GM12891 (cell line): ENCODE results near the gene PCBP2.
"Not testable (repeated sequence)": the region's sequence is repeated elsewhere in the genome, so short reads cannot be mapped to it uniquely, and the experiment has no call there.

Source experiments
- DNase-seq: peaks from one replicate; pipeline ENCODE4 v3.0.0; 2011; ENCODE audit warnings: low spot score; ENCODE audit not compliant: insufficient read length
- FAIRE-seq: peaks from 2 replicates; lab custom pipeline; 2011; peaks lifted over from hg19 to GRCh38; lab: Jason Lieb, UNC
- PAX5 ChIP-seq: IDR thresholded peaks from 2 replicates; pipeline ENCODE4 v1.6.1; 2011; ENCODE audit warnings: low read length, moderate library complexity, mild to moderate bottlenecking; ENCODE audit not compliant: insufficient read depth, severe bottlenecking
- POLR2A ChIP-seq: IDR thresholded peaks from 2 replicates; pipeline ENCODE4 v1.6.1; 2011; ENCODE audit warnings: low read depth, low read length, control low read depth
- POLR2AphosphoS5 ChIP-seq: IDR thresholded peaks from 2 replicates; pipeline ENCODE4 v1.6.1; 2011; ENCODE audit warnings: low read depth, low read length, control low read depth
- POU2F2 ChIP-seq: IDR thresholded peaks from 2 replicates; pipeline ENCODE4 v1.6.1; 2011; ENCODE audit warnings: low read depth, mild to moderate bottlenecking, control low read depth, low read length, moderate library complexity
- SPI1 ChIP-seq: IDR thresholded peaks from 2 replicates; pipeline ENCODE4 v1.6.1; 2011; ENCODE audit warnings: low read depth, low read length, control low read depth
- TAF1 ChIP-seq: IDR thresholded peaks from 2 replicates; pipeline ENCODE4 v1.6.1; 2011; ENCODE audit warnings: low read depth, low read length, control low read depth

The PCBP2 gene

DNA sequence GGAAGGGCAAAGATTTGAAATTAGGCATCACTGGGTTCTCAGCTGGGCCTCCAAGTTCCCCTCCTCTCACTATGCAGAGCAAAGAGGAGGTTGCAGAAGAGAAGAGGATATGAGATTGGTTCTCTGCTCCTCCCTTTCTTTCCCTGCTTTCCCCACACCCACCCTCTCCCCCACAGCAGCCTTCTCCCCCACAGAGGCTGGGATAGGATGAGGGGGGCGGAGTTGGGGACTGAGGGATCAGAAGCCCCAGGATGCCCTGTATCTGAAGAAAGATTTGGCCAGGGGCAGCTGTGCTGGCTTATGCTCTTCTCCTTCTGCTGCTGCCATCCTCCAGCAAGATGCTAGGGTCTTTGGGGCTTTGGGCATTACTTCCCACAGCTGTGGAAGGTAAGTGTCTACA is 28.3 kb upstream of the PCBP2 start, which contains the start of gene AMHR2:
Gene AMHR2 (plus strand): TSS at position 259 of the 400 bp plus-strand sequence. CDS start 80 bp downstream, at position 339.
- DNase-seq (no peak), FAIRE-seq (no peak)

GRCh38 chr12:53424626-53425514 is 27.0 kb upstream of the PCBP2 start:
- no peak for TF ChIP-seq POU2F2
- TF ChIP-seq PAX5 = no peak
- no peak for TF ChIP-seq POLR2AphosphoS5
- TF ChIP-seq SPI1 = no peak
- TF ChIP-seq POLR2A = no peak
- TF ChIP-seq TAF1 = no peak
- FAIRE-seq (no peak), DNase-seq (no peak)

More for the DNA sequence above, 28.3 kb upstream of the PCBP2 start, which contains the start of gene AMHR2:
- TF ChIP-seq SPI1 (no peak), POLR2A (no peak), PAX5 (no peak), TAF1 (no peak), POU2F2 (no peak), POLR2AphosphoS5 (no peak)

- DNase-seq = no peak
- FAIRE-seq = no peak
- TF ChIP-seq PAX5 (no peak), SPI1 (no peak), POU2F2 (no peak), TAF1 (no peak), POLR2A (no peak), POLR2AphosphoS5 (no peak)
Measured at GRCh38 chr12:53425515-53426150, 26.3 kb upstream of the PCBP2 start.

GRCh38 chr12:53427905-53428594 is 23.9 kb upstream of the PCBP2 start:
- FAIRE-seq (no peak), DNase-seq (no peak)
- TF ChIP-seq POU2F2 (no peak), SPI1 (no peak), POLR2AphosphoS5 (no peak), TAF1 (no peak), POLR2A (no peak), PAX5 (no peak)

DNA sequence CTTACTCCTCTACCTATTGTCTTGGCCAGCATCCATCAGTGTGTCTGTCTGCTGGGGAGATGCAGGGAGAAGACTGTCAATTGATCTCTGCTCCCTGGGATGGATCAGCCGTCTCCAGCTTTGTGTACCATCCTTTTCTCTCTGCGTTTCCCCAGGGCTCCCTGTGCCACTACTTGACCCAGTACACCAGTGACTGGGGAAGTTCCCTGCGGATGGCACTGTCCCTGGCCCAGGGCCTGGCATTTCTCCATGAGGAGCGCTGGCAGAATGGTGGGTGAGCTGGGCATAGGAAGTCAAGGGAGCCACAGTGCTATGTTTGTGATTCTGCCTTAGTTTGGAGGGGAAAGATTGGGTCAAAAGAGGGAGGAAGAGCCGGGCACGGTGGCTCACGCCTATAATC is 23.2 kb upstream of the PCBP2 start:
- no peak for FAIRE-seq
- DNase-seq = no peak
- TF ChIP-seq POLR2AphosphoS5 (no peak), POLR2A (no peak), TAF1 (no peak), POU2F2 (no peak), SPI1 (no peak), PAX5 (no peak)

DNA sequence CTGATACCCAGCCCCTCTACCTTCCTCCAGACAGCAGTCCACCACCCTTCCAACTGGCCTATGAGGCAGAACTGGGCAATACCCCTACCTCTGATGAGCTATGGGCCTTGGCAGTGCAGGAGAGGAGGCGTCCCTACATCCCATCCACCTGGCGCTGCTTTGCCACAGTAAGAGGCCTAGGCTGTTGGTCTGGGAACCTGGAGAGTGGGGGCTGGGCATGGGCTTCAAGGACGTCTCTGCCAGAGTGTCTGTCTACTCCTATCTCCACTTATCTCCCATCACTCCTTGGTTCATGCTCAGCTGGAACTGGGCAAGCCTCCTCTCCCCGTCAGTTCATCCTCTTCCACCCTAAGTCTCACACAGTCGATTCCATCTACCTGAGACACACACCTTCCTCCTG is 21.8 kb upstream of the PCBP2 start:
- no peak for DNase-seq
- no peak for FAIRE-seq
- TF ChIP-seq TAF1 = no peak
- no peak for TF ChIP-seq POU2F2
- TF ChIP-seq POLR2AphosphoS5 = no peak

DNA sequence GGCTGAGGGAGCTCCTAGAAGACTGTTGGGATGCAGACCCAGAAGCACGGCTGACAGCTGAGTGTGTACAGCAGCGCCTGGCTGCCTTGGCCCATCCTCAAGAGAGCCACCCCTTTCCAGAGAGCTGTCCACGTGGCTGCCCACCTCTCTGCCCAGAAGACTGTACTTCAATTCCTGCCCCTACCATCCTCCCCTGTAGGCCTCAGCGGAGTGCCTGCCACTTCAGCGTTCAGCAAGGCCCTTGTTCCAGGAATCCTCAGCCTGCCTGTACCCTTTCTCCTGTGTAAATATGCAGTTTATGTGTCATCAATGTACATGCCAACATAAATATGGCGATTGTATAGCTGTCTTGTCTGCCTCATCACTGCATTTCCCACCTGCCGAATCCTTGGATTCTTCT is 20.7 kb upstream of the PCBP2 start:
- FAIRE-seq (no peak), DNase-seq (no peak)
- no peak for TF ChIP-seq POU2F2
- TF ChIP-seq POLR2A = no peak
- TF ChIP-seq POLR2AphosphoS5 = no peak
- TF ChIP-seq TAF1 = no peak
- no peak for TF ChIP-seq SPI1

GRCh38 chr12:53435326-53435725 is 16.6 kb upstream of the PCBP2 start:
- FAIRE-seq, DNase-seq: not testable (repeated sequence)

- FAIRE-seq, DNase-seq: not testable (repeated sequence)
Measured at GRCh38 chr12:53439582-53439981, 12.3 kb upstream of the PCBP2 start.
